Forelimb muscle (tissue), 1 donor: ENCODE data around the gene AGBL3. TPM values are rescaled to one million over a fixed set of nuclear protein-coding genes. Genes with fewer than 3 reads are reported as not detected.

ENCODE experiments used
- polyA plus RNA-seq: library from polyadenylated mRNA; unstranded; fragments of 120-200 nt; gene quantifications from one replicate; pipeline ENCODE4 v1.2.1, GENCODE V29; 2013; ENCODE audit not compliant: insufficient read length

AGBL3 gene
- polyA plus RNA-seq, 1 donor, result 4.9 TPM

Other genes with a start within 250 kb of the AGBL3 start
- gene CALD1, start 206.9 kb upstream of the AGBL3 start, polyA plus RNA-seq, result 98.8 TPM
- 11.6 TPM for gene TMEM140, start 161.6 kb downstream of the AGBL3 start, polyA plus RNA-seq
- gene CYREN, start 184.2 kb downstream of the AGBL3 start, polyA plus RNA-seq, result 27.8 TPM
- 9.6 TPM for gene WDR91, start 225.0 kb downstream of the AGBL3 start, polyA plus RNA-seq
- not detected for gene STRA8, start 247.3 kb downstream of the AGBL3 start, polyA plus RNA-seq